Stimulated activated memory B cell treated with anti-CD40 and anti-IgM and Interleukin-4, amounts not matched to agents 10 μg/mL and 1 μg/mL and 100 μg/mL, for 72 hours (primary cell): ENCODE measurements around the gene WLS.
"Not testable (repeated sequence)": the region's sequence is repeated elsewhere in the genome, so short reads cannot be mapped to it uniquely, and the experiment has no call there.

ENCODE experiments used
- ATAC-seq: fragments of 150-1000 bp; cut with Tn5 transposase; 2 replicates; pipeline ENCODE4 v1.10.0; 2021
- H3K27ac Mint-ChIP-seq: one replicate; pipeline ENCODE4 v1.8.0; 2022; ENCODE audit warnings: mild to moderate bottlenecking, mixed read lengths
- H3K27me3 Mint-ChIP-seq: one replicate; pipeline ENCODE4 v1.8.0; 2022; ENCODE audit warnings: mixed read lengths
- H3K36me3 Mint-ChIP-seq: one replicate; pipeline ENCODE4 v1.8.0; 2022; ENCODE audit warnings: mixed read lengths
- H3K4me1 Mint-ChIP-seq: one replicate; pipeline ENCODE4 v1.8.0; 2022; ENCODE audit warnings: mixed read lengths
- H3K4me3 Mint-ChIP-seq: one replicate; pipeline ENCODE4 v1.8.0; 2022; ENCODE audit warnings: mild to moderate bottlenecking, moderate library complexity, mixed read lengths
- H3K9me3 Mint-ChIP-seq: one replicate; pipeline ENCODE4 v1.8.0; 2022; ENCODE audit warnings: mixed read lengths

Gene WLS

GRCh38 chr1:68168545-68169171 is 63.7 kb downstream of the WLS start:
- no peaks in the 10 kb centered on the region for H3K36me3 Mint-ChIP-seq
- peaks cover 6% of the 10 kb centered on the region for H3K9me3 Mint-ChIP-seq
- H3K27ac Mint-ChIP-seq, result no peak overlapping the region
- ATAC-seq, result no peak
- no peaks in the 10 kb centered on the region for H3K4me1 Mint-ChIP-seq
- H3K27me3 Mint-ChIP-seq, result no peaks in the 10 kb centered on the region
- no peak overlapping the region for H3K4me3 Mint-ChIP-seq

DNA sequence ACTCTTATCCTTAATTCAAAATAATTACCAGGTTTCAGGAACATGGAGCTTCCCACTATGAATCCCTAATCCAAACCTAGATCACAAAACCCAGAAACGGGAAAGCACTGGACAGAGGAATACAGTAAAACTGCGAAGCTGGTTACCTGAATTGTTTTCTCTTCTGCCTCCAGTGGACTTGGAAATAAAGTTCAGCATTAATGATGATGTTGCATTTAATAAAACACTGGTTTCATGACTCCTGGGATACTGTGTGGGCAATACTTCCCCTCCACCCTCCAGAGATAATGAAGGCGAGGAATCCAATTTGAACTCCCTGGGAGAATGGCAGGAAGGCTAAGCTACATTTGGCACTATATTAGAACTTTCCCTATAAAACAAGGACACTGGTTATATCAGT is 65.1 kb downstream of the WLS start:
- H3K27ac Mint-ChIP-seq, result no peak overlapping the region
- no peaks in the 10 kb centered on the region for H3K36me3 Mint-ChIP-seq
- no peak overlapping the region for H3K4me3 Mint-ChIP-seq
- no peaks in the 10 kb centered on the region for H3K27me3 Mint-ChIP-seq
- peaks cover 6% of the 10 kb centered on the region for H3K9me3 Mint-ChIP-seq
- H3K4me1 Mint-ChIP-seq, result no peaks in the 10 kb centered on the region
- no peak for ATAC-seq

- ATAC-seq, result no peak
- H3K4me1 Mint-ChIP-seq, result peaks cover 5% of the 10 kb centered on the region
- H3K4me3 Mint-ChIP-seq, result no peak overlapping the region
- no peak overlapping the region for H3K27ac Mint-ChIP-seq
- no peaks in the 10 kb centered on the region for H3K36me3 Mint-ChIP-seq
- H3K9me3 Mint-ChIP-seq, result peaks cover 6% of the 10 kb centered on the region
- H3K27me3 Mint-ChIP-seq, result no peaks in the 10 kb centered on the region
Measured at GRCh38 chr1:68166348-68166747, 66.0 kb downstream of the WLS start.

DNA sequence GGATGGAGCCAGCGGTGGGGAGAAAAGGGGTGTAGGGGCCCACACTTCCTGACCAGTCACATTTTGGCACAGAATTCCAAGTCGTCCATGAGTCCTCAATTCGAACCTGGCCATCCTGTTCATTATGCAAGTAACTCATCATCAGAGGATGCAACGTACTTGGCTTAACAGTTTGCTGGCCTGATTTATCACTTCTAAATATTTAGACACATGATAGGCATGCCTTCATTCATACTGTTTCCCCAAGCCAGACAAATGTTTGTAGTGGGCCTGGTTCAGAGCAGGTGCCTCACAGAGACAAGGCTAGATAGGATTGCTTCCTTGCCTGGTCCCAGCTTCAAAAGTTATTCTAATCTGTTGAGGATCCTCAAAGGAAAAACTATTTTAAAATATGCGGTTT is 66.7 kb downstream of the WLS start:
- H3K27ac Mint-ChIP-seq, result no peak overlapping the region
- no peaks in the 10 kb centered on the region for H3K36me3 Mint-ChIP-seq
- H3K9me3 Mint-ChIP-seq, result peaks cover 2% of the 10 kb centered on the region
- no peaks in the 10 kb centered on the region for H3K27me3 Mint-ChIP-seq
- no peak overlapping the region for H3K4me3 Mint-ChIP-seq
- peaks cover 7% of the 10 kb centered on the region for H3K4me1 Mint-ChIP-seq
- no peak for ATAC-seq

GRCh38 chr1:68164918-68165317 is 67.4 kb downstream of the WLS start:
- no peaks in the 10 kb centered on the region for H3K9me3 Mint-ChIP-seq
- no peak overlapping the region for H3K4me3 Mint-ChIP-seq
- H3K27me3 Mint-ChIP-seq, result no peaks in the 10 kb centered on the region
- H3K4me1 Mint-ChIP-seq, result peaks cover 7% of the 10 kb centered on the region
- no peak overlapping the region for H3K27ac Mint-ChIP-seq
- H3K36me3 Mint-ChIP-seq, result no peaks in the 10 kb centered on the region
- ATAC-seq, result no peak

DNA sequence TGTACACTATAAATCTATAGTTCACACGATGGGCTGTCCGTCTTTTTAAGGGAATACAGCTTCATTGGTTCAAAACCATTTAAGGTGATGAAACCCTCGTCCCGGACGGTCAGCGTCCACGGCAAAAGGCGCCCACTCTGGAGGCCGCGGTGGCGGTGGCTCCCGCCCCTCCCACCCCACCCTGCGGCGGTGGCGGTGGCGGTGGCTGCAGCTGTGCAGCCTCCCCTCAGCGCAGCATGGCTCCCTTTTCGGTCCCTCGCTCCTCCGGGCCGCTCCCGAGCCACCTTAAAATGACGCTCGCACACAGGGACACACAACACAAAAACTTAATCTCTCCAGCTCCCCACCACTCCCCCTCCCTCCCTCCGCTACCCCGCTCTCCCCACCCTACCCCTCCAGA is 69.1 kb downstream of the WLS start:
- ATAC-seq, result no peak
- Mint-ChIP-seq H3K9me3 (no peaks in the 10 kb centered on the region), H3K27ac (no peak overlapping the region), H3K4me3 (no peak overlapping the region), H3K27me3 (no peaks in the 10 kb centered on the region), H3K36me3 (no peaks in the 10 kb centered on the region), H3K4me1 (peaks cover 7% of the 10 kb centered on the region)

DNA sequence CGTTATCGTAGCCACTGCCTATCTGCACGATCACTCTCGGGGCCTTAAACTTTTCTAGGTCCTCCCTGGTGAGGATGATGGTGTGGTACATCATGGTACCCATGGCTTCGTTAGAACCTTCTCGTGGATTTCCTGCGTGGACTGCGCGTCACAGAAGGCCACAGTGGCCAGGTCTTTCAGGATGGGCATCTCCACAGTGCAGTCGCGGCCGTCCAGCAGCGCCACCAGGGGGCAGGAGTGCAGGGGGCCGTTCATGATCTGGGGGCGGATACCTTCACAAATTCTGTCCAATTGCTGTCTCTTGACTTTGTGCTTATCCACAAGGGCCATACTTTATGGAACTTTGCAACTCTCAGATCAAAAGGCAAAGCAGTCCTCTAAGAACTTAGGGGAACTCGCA is 69.6 kb downstream of the WLS start:
- no peaks in the 10 kb centered on the region for H3K27me3 Mint-ChIP-seq
- no peaks in the 10 kb centered on the region for H3K36me3 Mint-ChIP-seq
- no peak overlapping the region for H3K4me3 Mint-ChIP-seq
- no peaks in the 10 kb centered on the region for H3K9me3 Mint-ChIP-seq
- no peak for ATAC-seq
- H3K27ac Mint-ChIP-seq, result no peak overlapping the region
- H3K4me1 Mint-ChIP-seq, result peaks cover 7% of the 10 kb centered on the region

DNA sequence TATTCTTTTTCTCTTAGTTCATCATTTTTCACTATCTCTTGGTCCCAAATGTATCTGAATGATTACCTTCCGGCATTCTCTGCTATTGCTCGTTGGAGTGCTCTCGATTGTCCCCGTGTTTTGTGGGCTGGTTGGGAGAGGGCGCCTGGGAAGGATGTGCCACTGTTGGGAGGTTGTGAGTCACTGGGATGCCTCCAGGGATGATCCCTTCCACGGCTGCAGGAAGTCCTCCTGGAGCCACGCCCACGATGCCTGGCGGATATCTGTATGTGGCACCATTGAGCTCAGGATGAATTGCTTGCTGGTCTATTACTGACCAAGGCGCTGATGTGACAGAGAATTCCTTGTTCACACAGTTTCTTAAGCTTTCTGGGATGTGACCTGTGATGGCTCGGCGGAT is 70.7 kb downstream of the WLS start:
- H3K27me3 Mint-ChIP-seq, ATAC-seq, H3K9me3 Mint-ChIP-seq, H3K36me3 Mint-ChIP-seq, H3K4me3 Mint-ChIP-seq, H3K4me1 Mint-ChIP-seq: not testable (repeated sequence)
- peak overlapping the region; percentile 17 for H3K27ac Mint-ChIP-seq

GRCh38 chr1:68160935-68161334 is 71.4 kb downstream of the WLS start:
- H3K9me3 Mint-ChIP-seq, H3K36me3 Mint-ChIP-seq, H3K4me3 Mint-ChIP-seq, H3K4me1 Mint-ChIP-seq, H3K27me3 Mint-ChIP-seq: not testable (repeated sequence)
- peak overlapping the region; percentile 17 for H3K27ac Mint-ChIP-seq
- ATAC-seq, result peak; percentile 56

- H3K4me1 Mint-ChIP-seq, result peaks cover 7% of the 10 kb centered on the region
- no peak overlapping the region for H3K27ac Mint-ChIP-seq
- no peak for ATAC-seq
- peaks cover 4% of the 10 kb centered on the region for H3K27me3 Mint-ChIP-seq
- no peak overlapping the region for H3K4me3 Mint-ChIP-seq
- no peaks in the 10 kb centered on the region for H3K9me3 Mint-ChIP-seq
- H3K36me3 Mint-ChIP-seq, result no peaks in the 10 kb centered on the region
Measured at GRCh38 chr1:68160021-68160420, 72.3 kb downstream of the WLS start.

GRCh38 chr1:68158837-68159236 is 73.5 kb downstream of the WLS start:
- H3K27ac Mint-ChIP-seq, result no peak overlapping the region

GRCh38 chr1:68157416-68157815 is 74.9 kb downstream of the WLS start:
- no peaks in the 10 kb centered on the region for H3K9me3 Mint-ChIP-seq
- no peak overlapping the region for H3K27ac Mint-ChIP-seq
- H3K4me1 Mint-ChIP-seq, result peaks cover 7% of the 10 kb centered on the region
- H3K27me3 Mint-ChIP-seq, result peaks cover 8% of the 10 kb centered on the region
- no peak for ATAC-seq
- H3K36me3 Mint-ChIP-seq, result no peaks in the 10 kb centered on the region
- no peak overlapping the region for H3K4me3 Mint-ChIP-seq

More at GRCh38 chr1:68158837-68159236, 73.5 kb downstream of the WLS start:
- Mint-ChIP-seq H3K27me3 (peaks cover 8% of the 10 kb centered on the region), H3K9me3 (no peaks in the 10 kb centered on the region), H3K4me1 (peaks cover 7% of the 10 kb centered on the region), H3K4me3 (no peak overlapping the region), H3K36me3 (no peaks in the 10 kb centered on the region)
- no peak for ATAC-seq

DNA sequence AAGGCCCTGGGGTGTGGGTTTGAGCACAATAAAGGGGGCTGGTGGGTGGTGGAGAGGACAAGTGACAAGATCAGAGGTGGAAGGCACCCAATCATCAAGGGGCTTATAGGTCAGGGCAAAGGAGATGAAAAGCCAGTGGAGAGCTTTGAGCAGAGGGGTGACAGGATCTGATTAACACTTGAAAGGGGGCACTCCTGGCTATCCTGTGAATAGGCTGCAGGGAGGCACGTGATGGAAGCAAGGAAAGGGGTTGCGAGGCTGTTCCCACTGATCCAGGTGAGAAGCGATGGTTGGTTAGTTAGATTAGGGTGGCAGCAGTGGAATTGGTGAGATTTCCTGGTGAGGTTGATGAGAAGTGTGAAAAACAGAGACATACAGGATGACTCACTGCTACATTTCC is 80.6 kb downstream of the WLS start:
- H3K9me3 Mint-ChIP-seq, result no peaks in the 10 kb centered on the region
- H3K27me3 Mint-ChIP-seq, result peaks cover 8% of the 10 kb centered on the region
- H3K27ac Mint-ChIP-seq, result no peak overlapping the region
- no peak overlapping the region for H3K4me3 Mint-ChIP-seq
- no peaks in the 10 kb centered on the region for H3K4me1 Mint-ChIP-seq
- no peaks in the 10 kb centered on the region for H3K36me3 Mint-ChIP-seq
- no peak for ATAC-seq

DNA sequence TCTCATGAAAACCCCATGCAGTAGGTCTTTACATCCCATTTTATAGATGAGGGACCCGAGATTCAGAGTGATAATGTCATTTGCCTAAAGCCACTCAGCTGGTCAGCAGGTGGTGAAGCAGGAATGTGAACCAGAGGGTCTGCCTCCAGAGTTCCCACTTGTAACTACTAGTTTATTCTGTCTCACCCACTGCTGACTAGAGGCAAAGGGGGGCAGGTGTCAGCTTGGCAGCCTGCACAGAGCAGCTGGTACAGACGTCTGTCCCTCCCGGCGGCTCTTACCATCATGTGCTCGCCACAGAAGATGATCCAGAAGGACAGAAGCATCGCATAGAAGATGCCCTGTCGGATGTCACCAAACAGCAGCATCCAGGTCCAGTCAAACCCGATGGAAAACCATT is 82.4 kb downstream of the WLS start:
- H3K4me3 Mint-ChIP-seq, result no peak overlapping the region
- no peak for ATAC-seq
- no peak overlapping the region for H3K27ac Mint-ChIP-seq
- peaks cover 3% of the 10 kb centered on the region for H3K27me3 Mint-ChIP-seq
- H3K36me3 Mint-ChIP-seq, result no peaks in the 10 kb centered on the region
- no peaks in the 10 kb centered on the region for H3K4me1 Mint-ChIP-seq
- no peaks in the 10 kb centered on the region for H3K9me3 Mint-ChIP-seq

DNA sequence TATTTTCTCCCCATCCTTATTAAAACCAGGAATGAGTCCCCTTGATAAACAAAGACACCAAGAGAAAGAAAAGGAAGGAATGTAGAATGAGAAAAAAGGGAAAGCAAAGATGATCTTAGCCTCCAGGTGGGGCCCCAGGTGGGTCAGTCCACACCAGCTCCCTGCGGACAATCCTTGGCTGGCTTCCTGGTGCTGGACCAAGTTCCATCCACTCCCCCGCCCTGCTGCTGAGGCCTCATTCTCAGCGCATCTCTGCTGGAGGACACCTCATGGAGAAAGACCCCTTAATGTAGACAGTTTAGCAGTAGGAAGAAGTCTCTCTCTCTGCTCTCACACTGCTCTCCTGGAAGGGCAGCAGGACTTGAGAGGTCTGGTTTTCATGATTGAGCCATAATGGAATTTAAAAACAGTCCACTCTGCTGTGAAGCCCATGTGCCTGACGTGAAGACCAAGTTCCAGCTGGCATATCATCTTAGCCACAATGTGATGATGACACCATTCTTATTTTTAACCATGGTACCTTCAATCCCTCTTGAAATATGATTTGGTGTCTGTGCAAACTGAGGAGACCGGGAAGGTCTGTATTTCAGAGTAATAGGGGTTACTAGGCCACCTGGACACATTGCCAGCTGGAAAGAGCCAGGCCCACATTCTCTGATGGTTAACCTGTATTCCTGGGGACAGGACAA is 83.1 kb downstream of the WLS start:
- no peak overlapping the region for H3K4me3 Mint-ChIP-seq
- no peak for ATAC-seq
- no peaks in the 10 kb centered on the region for H3K36me3 Mint-ChIP-seq

DNA sequence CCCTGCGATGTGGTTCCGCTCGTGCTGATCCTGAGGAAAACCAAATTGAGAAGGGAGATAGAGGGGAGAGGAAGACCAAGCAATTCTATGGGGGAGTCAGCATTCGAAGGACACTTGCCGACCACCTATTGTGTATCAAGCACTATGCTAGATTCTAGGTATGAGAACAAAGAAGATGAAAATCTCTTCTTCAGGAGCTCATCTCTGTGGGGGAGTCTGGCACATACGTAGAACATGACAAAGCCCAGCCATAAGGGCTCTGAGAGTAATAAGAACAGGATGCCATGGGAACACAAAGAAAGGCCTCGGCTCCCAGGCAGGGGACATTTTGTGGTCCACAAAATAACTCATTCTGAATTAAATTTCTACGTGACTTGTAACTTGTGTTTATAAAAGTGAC is 83.7 kb downstream of the WLS start:
- Mint-ChIP-seq H3K27me3 (no peaks in the 10 kb centered on the region), H3K27ac (no peak overlapping the region), H3K36me3 (no peaks in the 10 kb centered on the region), H3K9me3 (no peaks in the 10 kb centered on the region), H3K4me3 (no peak overlapping the region), H3K4me1 (no peaks in the 10 kb centered on the region)
- ATAC-seq, result no peak

More for the DNA sequence above, 83.1 kb downstream of the WLS start:
- no peaks in the 10 kb centered on the region for H3K9me3 Mint-ChIP-seq
- H3K27me3 Mint-ChIP-seq, result no peaks in the 10 kb centered on the region
- no peak overlapping the region for H3K27ac Mint-ChIP-seq
- H3K4me1 Mint-ChIP-seq, result no peaks in the 10 kb centered on the region
